ENCODE results near the gene FBXL20. TPM values are rescaled to one million over a fixed set of nuclear protein-coding genes. Genes with fewer than 3 reads are reported as not detected.

FBXL20 gene
- total RNA-seq, 1 experiment from 2014 or later: 71.5 TPM

GRCh38 chr17:39225308-39225958 lies 176.0 kb downstream of the FBXL20 start, which contains the start of gene STAC2:
TSS of gene STAC2 (minus strand) at chr17:39225945. CDS start at chr17:39225502, 443 bp downstream.
- H3K27ac Mint-ChIP-seq (ENCODE audit: unreplicated experiment): no peak within 1 kb of the TSS
- intact Hi-C loops (cut with micrococcal nuclease; ENCODE audit: unreplicated experiment): no loop called here
- H3K9me3 Mint-ChIP-seq (ENCODE audit: low read depth, unreplicated experiment): no peaks in the 10 kb centered on the region
- TF ChIP-seq, protein P1, sequence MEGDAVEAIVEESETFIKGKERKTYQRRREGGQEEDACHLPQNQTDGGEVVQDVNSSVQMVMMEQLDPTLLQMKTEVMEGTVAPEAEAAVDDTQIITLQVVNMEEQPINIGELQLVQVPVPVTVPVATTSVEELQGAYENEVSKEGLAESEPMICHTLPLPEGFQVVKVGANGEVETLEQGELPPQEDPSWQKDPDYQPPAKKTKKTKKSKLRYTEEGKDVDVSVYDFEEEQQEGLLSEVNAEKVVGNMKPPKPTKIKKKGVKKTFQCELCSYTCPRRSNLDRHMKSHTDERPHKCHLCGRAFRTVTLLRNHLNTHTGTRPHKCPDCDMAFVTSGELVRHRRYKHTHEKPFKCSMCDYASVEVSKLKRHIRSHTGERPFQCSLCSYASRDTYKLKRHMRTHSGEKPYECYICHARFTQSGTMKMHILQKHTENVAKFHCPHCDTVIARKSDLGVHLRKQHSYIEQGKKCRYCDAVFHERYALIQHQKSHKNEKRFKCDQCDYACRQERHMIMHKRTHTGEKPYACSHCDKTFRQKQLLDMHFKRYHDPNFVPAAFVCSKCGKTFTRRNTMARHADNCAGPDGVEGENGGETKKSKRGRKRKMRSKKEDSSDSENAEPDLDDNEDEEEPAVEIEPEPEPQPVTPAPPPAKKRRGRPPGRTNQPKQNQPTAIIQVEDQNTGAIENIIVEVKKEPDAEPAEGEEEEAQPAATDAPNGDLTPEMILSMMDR (IDR thresholded peaks at IDR 0.05; ENCODE audit: unreplicated experiment): no peak
- no peak for DNase-seq
- no TSS peak for BruUV-seq (replicated peaks)
- peaks cover 14% of the 10 kb centered on the region for H3K4me1 Mint-ChIP-seq (ENCODE audit: low read depth, unreplicated experiment)
- peaks cover 15% of the 10 kb centered on the region for H3K36me3 Mint-ChIP-seq (ENCODE audit: insufficient read depth, unreplicated experiment)
- CTCF ChIA-PET: interaction anchor here (0.8 kb wide), 1 partner anchor 18 kb away, joined by 3 read pairs; no protein-coding TSS in a partner anchor
- H3K4me3 Mint-ChIP-seq (ENCODE audit: low read depth, unreplicated experiment): peak within 1 kb of the TSS; percentile 41
- peaks cover 81% of the 10 kb centered on the region for H3K27me3 Mint-ChIP-seq (ENCODE audit: unreplicated experiment)

DNA sequence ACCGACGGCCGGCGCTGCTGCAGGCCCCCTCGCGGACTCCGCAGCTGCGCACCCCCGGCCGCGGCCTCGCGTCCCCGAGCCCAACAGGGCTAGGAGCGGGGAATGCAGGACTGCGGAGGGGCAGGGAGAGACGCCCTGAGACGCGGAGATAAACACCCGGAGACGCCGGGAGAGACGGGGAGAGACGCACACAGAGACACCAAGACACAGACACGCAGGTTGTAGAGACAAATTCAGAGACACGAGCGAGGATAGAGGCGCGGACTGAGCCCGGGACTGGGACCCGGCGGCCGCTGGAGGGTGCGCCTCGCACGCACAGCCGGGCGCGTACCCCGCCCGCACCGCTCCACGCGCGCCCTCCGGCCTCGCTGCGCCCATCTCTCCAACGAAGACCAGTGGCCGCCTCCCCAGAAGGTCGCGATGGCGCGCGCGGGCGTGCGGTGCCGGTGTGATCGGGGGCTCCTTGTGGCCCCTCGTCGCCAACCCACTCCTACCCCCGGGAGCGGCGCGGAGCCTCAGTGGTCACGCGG lies 176.6 kb downstream of the FBXL20 start:
- BruUV-seq (replicated peaks): no TSS peak
- DNase-seq: no peak
- H3K27ac Mint-ChIP-seq (ENCODE audit: unreplicated experiment): no peak overlapping the region
- intact Hi-C loops (cut with micrococcal nuclease; ENCODE audit: unreplicated experiment): no loop called here
- no peaks in the 10 kb centered on the region for H3K9me3 Mint-ChIP-seq (ENCODE audit: low read depth, unreplicated experiment)
- peaks cover 79% of the 10 kb centered on the region for H3K27me3 Mint-ChIP-seq (ENCODE audit: unreplicated experiment)
- CTCF ChIA-PET: no interaction called here
- peak overlapping the region; percentile 41 for H3K4me3 Mint-ChIP-seq (ENCODE audit: low read depth, unreplicated experiment)
- H3K36me3 Mint-ChIP-seq (ENCODE audit: insufficient read depth, unreplicated experiment): peaks cover 14% of the 10 kb centered on the region
- peaks cover 11% of the 10 kb centered on the region for H3K4me1 Mint-ChIP-seq (ENCODE audit: low read depth, unreplicated experiment)
- TF ChIP-seq, protein P1 (IDR thresholded peaks at IDR 0.05; ENCODE audit: unreplicated experiment): peak; percentile 20

DNA sequence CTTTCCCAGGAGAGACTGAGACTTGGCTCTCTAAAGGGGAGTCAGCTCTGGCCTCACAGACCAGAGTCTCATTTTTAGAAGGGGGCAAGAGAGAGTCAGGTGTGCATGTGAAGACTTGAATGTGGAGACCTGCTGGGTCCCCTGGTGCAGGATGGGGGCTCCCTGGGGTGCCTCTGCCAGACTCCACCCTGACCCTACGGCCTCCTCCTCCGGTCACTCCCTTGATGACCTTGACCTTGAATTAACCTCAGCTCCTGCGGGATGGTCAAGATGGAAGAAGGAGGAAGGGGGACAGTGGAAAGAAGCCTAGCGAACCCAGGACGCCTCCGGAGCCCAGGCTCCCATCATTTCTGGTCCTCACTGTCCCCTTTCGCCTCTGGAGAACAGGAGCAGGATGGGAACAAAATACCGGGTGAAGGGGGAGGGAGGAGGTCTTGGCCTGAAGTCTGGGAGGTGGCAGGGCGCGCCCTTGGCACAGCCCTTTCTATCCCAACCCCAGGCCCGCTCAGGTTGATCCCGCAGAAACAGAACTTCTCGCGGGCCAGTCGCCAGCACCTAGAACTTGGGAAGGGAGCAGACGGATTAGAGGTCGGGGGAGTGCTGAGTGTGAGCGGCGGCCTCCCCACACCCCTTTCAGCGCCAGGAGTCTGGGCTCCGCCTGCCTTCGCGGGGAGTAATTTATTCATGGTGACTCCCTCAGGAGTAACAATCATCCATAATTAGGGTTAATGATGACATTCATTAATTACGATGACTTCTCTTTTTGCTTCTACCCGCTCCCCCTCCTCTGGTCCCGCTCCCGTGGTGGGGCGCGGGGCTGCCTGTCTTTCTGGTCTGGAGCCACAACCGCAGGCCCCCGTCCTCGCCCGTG lies 177.3 kb downstream of the FBXL20 start:
- no TSS peak for BruUV-seq (replicated peaks)
- peak overlapping the region; percentile 41 for H3K4me3 Mint-ChIP-seq (ENCODE audit: low read depth, unreplicated experiment)
- H3K27me3 Mint-ChIP-seq (ENCODE audit: unreplicated experiment): peaks cover 79% of the 10 kb centered on the region
- no peaks in the 10 kb centered on the region for H3K9me3 Mint-ChIP-seq (ENCODE audit: low read depth, unreplicated experiment)
- H3K4me1 Mint-ChIP-seq (ENCODE audit: low read depth, unreplicated experiment): peaks cover 4% of the 10 kb centered on the region
- DNase-seq: no peak
- peaks cover 7% of the 10 kb centered on the region for H3K36me3 Mint-ChIP-seq (ENCODE audit: insufficient read depth, unreplicated experiment)
- CTCF ChIA-PET: interaction anchor here (0.6 to 2.9 kb wide), 11 partner anchors 8 to 237 kb away, joined by 3 to 22 read pairs (median 4); partner anchors contain the start of gene CDK12
- intact Hi-C loops (cut with micrococcal nuclease; ENCODE audit: unreplicated experiment): no loop called here
- TF ChIP-seq, protein P1 (IDR thresholded peaks at IDR 0.05; ENCODE audit: unreplicated experiment): no peak
- no peak overlapping the region for H3K27ac Mint-ChIP-seq (ENCODE audit: unreplicated experiment)

All from Calu3 (cell line).